Activated CD8-positive, alpha-beta memory T cell treated with anti-CD3 and anti-CD28 coated beads, Interleukin-2, amount 50 U/mL, for 1 hour (primary cell): ENCODE data around the gene NOS1AP.

ENCODE experiments used
- DNase-seq: peaks from one replicate; pipeline ENCODE4 v3.0.0-alpha.2; 2020; ENCODE audit errors: extremely low read depth

Gene NOS1AP

GRCh38 chr1:162218546-162218945, 149.1 kb downstream of the NOS1AP start:
- no peak for DNase-seq

GRCh38 chr1:162218975-162219374, 149.5 kb downstream of the NOS1AP start:
- DNase-seq, result no peak

GRCh38 chr1:162219461-162219860, 150.0 kb downstream of the NOS1AP start:
- no peak for DNase-seq

GRCh38 chr1:162220009-162220539, 150.6 kb downstream of the NOS1AP start:
- no peak for DNase-seq

GRCh38 chr1:162222014-162222413, 152.5 kb downstream of the NOS1AP start:
- DNase-seq, result no peak

- DNase-seq, result no peak
Observed at GRCh38 chr1:162222730-162223129, 153.2 kb downstream of the NOS1AP start.

- no peak for DNase-seq
Observed at GRCh38 chr1:162223488-162223887, 154.0 kb downstream of the NOS1AP start.

- no peak for DNase-seq
Observed at GRCh38 chr1:162224267-162224666, 154.8 kb downstream of the NOS1AP start.

GRCh38 chr1:162228586-162228985, 159.1 kb downstream of the NOS1AP start:
- no peak for DNase-seq

GRCh38 chr1:162229549-162229948, 160.1 kb downstream of the NOS1AP start:
- DNase-seq, result no peak

- no peak for DNase-seq
Observed at GRCh38 chr1:162230096-162230495, 160.6 kb downstream of the NOS1AP start.

- no peak for DNase-seq
Observed at GRCh38 chr1:162230517-162230916, 161.0 kb downstream of the NOS1AP start.

- no peak for DNase-seq
Observed at GRCh38 chr1:162232034-162232711, 162.7 kb downstream of the NOS1AP start.

GRCh38 chr1:162233066-162233465, 163.6 kb downstream of the NOS1AP start:
- no peak for DNase-seq

- DNase-seq, result no peak
Observed at GRCh38 chr1:162233937-162234336, 164.4 kb downstream of the NOS1AP start.

GRCh38 chr1:162234571-162234970, 165.1 kb downstream of the NOS1AP start:
- DNase-seq, result no peak

GRCh38 chr1:162235241-162235800, 165.8 kb downstream of the NOS1AP start:
- no peak for DNase-seq

- DNase-seq, result no peak
Observed at GRCh38 chr1:162236201-162236600, 166.7 kb downstream of the NOS1AP start.

- no peak for DNase-seq
Observed at GRCh38 chr1:162236618-162237017, 167.1 kb downstream of the NOS1AP start.

GRCh38 chr1:162240577-162240976, 171.1 kb downstream of the NOS1AP start:
- no peak for DNase-seq

GRCh38 chr1:162242804-162243203, 173.3 kb downstream of the NOS1AP start:
- DNase-seq, result no peak

GRCh38 chr1:162248854-162249535, 179.5 kb downstream of the NOS1AP start:
- no peak for DNase-seq
